PC-9 (cell line): ENCODE data around the gene CEP89.

Experiments
- EZH2 ChIP-seq: fragments of 200-600 bp; sonication (generic); IDR thresholded peaks from 2 replicates; pipeline ENCODE4 v1.8.0; 2017; ENCODE audit warnings: antibody characterized with exemption, low read depth
- TF ChIP-seq, protein P1 (sequence below): fragments of 200-600 bp; sonication (generic); conservative IDR thresholded peaks from 2 replicates; pipeline ENCODE4 v1.6.1; 2017; ENCODE audit warnings: mixed run types, antibody characterized with exemption, mild to moderate bottlenecking, moderate library complexity

- TF ChIP-seq, protein P1, sequence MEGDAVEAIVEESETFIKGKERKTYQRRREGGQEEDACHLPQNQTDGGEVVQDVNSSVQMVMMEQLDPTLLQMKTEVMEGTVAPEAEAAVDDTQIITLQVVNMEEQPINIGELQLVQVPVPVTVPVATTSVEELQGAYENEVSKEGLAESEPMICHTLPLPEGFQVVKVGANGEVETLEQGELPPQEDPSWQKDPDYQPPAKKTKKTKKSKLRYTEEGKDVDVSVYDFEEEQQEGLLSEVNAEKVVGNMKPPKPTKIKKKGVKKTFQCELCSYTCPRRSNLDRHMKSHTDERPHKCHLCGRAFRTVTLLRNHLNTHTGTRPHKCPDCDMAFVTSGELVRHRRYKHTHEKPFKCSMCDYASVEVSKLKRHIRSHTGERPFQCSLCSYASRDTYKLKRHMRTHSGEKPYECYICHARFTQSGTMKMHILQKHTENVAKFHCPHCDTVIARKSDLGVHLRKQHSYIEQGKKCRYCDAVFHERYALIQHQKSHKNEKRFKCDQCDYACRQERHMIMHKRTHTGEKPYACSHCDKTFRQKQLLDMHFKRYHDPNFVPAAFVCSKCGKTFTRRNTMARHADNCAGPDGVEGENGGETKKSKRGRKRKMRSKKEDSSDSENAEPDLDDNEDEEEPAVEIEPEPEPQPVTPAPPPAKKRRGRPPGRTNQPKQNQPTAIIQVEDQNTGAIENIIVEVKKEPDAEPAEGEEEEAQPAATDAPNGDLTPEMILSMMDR, result no peak
- no peak for TF ChIP-seq EZH2
These were observed 38.2 kb downstream of the CEP89 start for GRCh38 chr19:32933571-32933970.
